Kidney epithelial cell (primary cell): ENCODE measurements around the gene DUSP16. TPM values are rescaled to one million over a fixed set of nuclear protein-coding genes. Genes with fewer than 3 reads are reported as not detected.

Experiments used
- DNase-seq: peaks from one replicate; pipeline ENCODE4 v3.0.0-alpha.2; 2010; ENCODE audit warnings: low read depth
- H3K27me3 ChIP-seq: 2 replicates; pipeline ENCODE4 v1.6.0; 2011; ENCODE audit warnings: low read length; ENCODE audit not compliant: control insufficient read depth, insufficient read depth
- H3K36me3 ChIP-seq: 2 replicates; pipeline ENCODE4 v1.5.1; 2011; ENCODE audit warnings: low read length; ENCODE audit not compliant: control insufficient read depth, insufficient read depth
- H3K4me3 ChIP-seq: 2 replicates; pipeline ENCODE4 v1.5.1; 2011; ENCODE audit warnings: low read depth, mild to moderate bottlenecking, control low read depth, low read length
- total RNA-seq: library from RNA; depleted of rRNA; stranded (reverse); fragments of >200 nt; gene quantifications from 2 replicates; pipeline ENCODE4 v1.2.3, GENCODE V29; 2015
- TF ChIP-seq, protein P1 (sequence below): IDR thresholded peaks from 2 replicates; pipeline ENCODE4 v1.5.1; 2011; ENCODE audit warnings: mild to moderate bottlenecking, moderate library complexity, low read length, control low read depth, inconsistent platforms; ENCODE audit not compliant: insufficient read depth, poor library complexity, severe bottlenecking

The DUSP16 gene
- total RNA-seq, 1 donor from 2014 or later: 22.7 TPM

DNA sequence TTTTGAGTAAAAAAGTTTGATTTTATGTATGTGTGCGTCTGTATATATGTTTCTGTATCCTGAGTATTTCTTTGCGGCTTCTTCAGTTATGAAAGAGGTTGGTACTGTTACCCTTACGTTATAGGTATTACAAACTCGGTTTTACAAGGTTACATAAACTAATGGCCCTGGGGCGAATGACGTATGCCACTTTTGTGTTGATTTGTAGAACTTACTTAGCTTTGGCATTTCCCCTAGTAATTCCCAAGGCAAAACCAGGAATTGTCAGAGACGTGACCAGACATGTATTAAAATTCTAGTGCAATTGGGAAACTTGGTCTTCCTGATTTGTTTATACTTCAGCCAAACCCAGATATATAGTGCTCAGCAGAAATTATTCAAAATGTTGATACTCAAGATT lies 93.3 kb downstream of the DUSP16 start:
- TF ChIP-seq, protein P1, sequence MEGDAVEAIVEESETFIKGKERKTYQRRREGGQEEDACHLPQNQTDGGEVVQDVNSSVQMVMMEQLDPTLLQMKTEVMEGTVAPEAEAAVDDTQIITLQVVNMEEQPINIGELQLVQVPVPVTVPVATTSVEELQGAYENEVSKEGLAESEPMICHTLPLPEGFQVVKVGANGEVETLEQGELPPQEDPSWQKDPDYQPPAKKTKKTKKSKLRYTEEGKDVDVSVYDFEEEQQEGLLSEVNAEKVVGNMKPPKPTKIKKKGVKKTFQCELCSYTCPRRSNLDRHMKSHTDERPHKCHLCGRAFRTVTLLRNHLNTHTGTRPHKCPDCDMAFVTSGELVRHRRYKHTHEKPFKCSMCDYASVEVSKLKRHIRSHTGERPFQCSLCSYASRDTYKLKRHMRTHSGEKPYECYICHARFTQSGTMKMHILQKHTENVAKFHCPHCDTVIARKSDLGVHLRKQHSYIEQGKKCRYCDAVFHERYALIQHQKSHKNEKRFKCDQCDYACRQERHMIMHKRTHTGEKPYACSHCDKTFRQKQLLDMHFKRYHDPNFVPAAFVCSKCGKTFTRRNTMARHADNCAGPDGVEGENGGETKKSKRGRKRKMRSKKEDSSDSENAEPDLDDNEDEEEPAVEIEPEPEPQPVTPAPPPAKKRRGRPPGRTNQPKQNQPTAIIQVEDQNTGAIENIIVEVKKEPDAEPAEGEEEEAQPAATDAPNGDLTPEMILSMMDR: no peak
- no peak for DNase-seq
- Histone ChIP-seq H3K36me3 (no peaks in the 10 kb centered on the region), H3K27me3 (no peaks in the 10 kb centered on the region), H3K4me3 (no peak overlapping the region)

DNA sequence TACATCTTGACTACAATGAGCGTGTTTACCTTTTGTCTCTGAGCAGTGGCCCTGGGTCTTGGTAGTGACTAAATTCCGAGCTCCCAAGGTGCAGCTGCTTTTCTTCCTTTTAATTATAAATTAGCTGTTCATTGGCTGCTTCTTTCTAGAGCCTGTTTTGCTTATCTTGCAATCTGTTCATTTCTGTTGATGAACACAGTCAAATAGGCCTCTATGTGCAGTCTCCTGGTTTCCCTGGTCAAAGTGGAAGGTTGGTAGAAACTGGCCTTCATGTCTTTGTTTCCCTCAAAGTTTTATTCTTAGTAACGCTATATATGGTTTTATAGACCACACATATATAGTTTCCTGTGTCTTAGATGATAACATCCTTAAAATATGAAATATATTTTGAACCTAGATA lies 94.1 kb downstream of the DUSP16 start:
- DNase-seq: no peak
- Histone ChIP-seq H3K27me3 (no peaks in the 10 kb centered on the region), H3K36me3 (no peaks in the 10 kb centered on the region), H3K4me3 (no peak overlapping the region)
- TF ChIP-seq, protein P1: no peak

DNA sequence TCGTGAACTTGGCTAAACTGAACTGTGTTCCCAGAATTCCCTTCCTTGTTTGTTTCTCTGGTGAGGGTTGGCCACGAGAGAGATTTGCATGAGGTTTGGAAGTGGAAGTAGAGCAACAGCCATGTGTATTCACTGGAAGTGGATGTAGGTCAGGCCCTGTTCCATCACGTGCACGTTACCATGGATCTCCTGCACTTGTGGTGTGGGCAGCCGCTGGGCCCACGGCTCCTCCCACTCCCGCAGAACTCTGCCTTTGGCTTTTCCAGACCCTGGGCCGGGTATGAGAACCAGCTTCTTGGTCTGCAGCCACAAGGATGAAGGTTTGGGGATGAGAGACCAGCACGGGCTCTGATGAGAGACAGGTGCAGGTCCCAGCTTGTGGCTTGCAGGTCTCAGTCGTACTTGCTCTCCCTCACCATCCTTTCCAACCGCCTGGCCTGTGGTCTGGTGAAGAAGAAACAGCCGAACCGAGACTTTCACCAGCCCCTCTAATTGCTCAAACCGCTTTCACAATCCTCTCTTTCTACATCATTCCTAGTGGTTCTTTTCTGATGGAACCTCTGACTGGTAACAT lies 94.9 kb downstream of the DUSP16 start:
- Histone ChIP-seq H3K36me3 (no peaks in the 10 kb centered on the region), H3K4me3 (no peak overlapping the region), H3K27me3 (no peaks in the 10 kb centered on the region)
- TF ChIP-seq, protein P1: no peak
- no peak for DNase-seq

DNA sequence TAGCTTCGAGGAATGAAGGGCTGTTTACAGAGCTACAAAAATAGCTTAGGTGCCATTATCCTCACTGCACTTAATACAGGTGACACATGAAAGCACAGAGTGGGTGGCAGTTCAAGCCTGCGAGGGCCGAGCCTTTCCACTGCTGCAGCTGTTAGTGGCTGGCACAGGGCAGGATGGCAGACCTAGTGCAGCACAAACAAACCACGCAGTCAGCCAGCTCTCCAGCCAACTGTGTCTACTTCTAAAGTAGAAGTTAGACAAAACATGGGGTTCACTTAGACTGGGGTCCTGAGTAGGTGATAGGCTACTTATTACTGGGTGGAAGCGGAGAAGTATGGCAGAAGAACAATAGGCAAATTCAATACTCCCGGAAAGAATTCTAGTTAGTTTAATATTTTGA lies 95.4 kb downstream of the DUSP16 start:
- H3K4me3 ChIP-seq: no peak overlapping the region
- no peaks in the 10 kb centered on the region for H3K36me3 ChIP-seq
- no peak for DNase-seq
- no peaks in the 10 kb centered on the region for H3K27me3 ChIP-seq
- TF ChIP-seq, protein P1: no peak

DNA sequence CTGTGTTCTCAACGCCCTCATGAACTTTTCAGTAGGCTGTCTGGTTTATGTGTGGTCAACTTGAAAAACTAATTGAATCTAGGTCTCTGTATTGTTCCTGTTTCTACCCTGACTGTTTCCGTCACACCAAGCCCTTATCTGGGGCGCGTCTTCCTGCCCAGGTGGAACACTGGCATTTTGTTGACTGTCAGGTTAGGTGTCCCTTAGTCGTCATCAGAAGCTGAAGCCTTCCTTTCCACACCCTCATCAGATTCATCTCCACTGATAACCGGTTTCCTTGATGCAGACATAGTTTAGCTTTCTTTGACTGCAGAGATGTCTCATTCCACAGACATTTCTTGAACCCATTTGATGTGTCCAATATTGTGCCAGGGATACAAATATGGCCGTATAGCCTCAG lies 96.5 kb downstream of the DUSP16 start:
- Histone ChIP-seq H3K4me3 (no peak overlapping the region), H3K27me3 (no peaks in the 10 kb centered on the region), H3K36me3 (no peaks in the 10 kb centered on the region)
- DNase-seq: no peak
- TF ChIP-seq, protein P1: no peak

DNA sequence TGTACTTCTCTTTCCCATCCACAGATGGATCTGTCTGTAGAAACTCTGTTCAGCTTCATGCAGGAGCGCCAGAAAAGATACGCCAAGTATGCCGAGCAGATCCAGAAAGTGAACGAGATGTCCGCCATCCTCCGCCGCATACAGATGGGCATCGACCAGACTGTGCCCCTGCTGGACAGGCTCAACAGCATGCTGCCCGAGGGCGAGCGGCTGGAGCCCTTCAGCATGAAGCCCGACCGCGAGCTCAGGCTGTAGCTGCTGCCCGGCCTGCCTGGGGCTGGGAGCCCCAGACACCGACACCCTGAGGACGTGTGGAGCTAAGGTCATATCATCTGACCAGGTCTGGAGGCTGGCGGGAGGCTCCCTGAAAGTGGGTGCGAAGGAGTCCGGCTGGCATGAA lies 97.1 kb downstream of the DUSP16 start:
- DNase-seq: no peak
- Histone ChIP-seq H3K36me3 (no peaks in the 10 kb centered on the region), H3K4me3 (no peak overlapping the region), H3K27me3 (no peaks in the 10 kb centered on the region)
- TF ChIP-seq, protein P1: no peak
